ENCODE data around the gene TMC3. TPM values are rescaled to one million over a fixed set of nuclear protein-coding genes. Genes with fewer than 3 reads are reported as not detected.

Gene TMC3
- total and polyA plus RNA-seq, 2 experiments from 2014 or later: 0.43 TPM; not detected in 1

DNA sequence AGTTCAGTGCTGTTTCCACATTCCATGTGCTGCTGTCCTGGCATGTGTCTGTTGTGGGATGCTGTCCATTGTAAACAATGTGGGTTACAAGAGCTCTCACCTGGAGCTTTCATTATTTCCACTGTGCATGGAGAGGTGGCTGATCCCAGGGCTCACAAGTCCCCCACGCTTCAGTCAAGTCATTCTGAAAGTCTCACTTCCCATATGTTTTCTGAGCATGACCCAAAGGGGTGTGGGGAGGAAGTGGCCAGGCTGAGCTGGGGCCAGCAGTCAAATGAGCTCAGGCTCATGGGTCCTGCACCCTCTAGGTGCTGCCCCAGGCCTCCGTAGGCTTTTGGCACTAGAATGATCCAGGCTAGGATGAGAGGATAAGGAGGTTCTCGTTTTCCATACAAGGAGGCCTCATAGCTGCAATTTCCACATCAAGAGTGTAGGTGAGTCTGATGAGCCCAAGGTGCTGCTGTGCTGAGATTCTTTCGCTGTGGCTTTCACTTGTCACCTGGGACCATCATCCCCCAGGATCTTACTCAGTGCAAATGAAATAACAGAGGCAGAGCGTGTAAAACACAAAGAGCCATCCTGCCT, 72.1 kb downstream of the TMC3 start:
- Histone ChIP-seq H3K4me1 (ENCODE audit: insufficient read depth) (no peaks in the 10 kb centered on the region), H4K20me1 (ENCODE audit: insufficient read depth, poor library complexity, severe bottlenecking) (no peaks in the 10 kb centered on the region), H2AFZ (no peak overlapping the region), H3K79me2 (no peaks in the 10 kb centered on the region), H3K36me3 (replicated peaks; ENCODE audit: insufficient read depth, low read depth) (no peaks in the 10 kb centered on the region), H3K9me3 (ENCODE audit: low read depth) (no peaks in the 10 kb centered on the region), H3K9me2 (replicated peaks; ENCODE audit: insufficient read depth) (no peaks in the 10 kb centered on the region), H3K27me3 (no peaks in the 10 kb centered on the region), H3K4me2 (no peak overlapping the region), H3K27ac (no peak overlapping the region), H3K4me3 (no peak overlapping the region)
- 88% methylated on average over 5 of the region's 5 CpGs for WGBS (ENCODE audit: low lambda C conversion rate, missing lambda C conversion rate)
- DNase-seq (ENCODE audit: low spot score): no peak
- TF ChIP-seq, protein P1, sequence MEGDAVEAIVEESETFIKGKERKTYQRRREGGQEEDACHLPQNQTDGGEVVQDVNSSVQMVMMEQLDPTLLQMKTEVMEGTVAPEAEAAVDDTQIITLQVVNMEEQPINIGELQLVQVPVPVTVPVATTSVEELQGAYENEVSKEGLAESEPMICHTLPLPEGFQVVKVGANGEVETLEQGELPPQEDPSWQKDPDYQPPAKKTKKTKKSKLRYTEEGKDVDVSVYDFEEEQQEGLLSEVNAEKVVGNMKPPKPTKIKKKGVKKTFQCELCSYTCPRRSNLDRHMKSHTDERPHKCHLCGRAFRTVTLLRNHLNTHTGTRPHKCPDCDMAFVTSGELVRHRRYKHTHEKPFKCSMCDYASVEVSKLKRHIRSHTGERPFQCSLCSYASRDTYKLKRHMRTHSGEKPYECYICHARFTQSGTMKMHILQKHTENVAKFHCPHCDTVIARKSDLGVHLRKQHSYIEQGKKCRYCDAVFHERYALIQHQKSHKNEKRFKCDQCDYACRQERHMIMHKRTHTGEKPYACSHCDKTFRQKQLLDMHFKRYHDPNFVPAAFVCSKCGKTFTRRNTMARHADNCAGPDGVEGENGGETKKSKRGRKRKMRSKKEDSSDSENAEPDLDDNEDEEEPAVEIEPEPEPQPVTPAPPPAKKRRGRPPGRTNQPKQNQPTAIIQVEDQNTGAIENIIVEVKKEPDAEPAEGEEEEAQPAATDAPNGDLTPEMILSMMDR (IDR thresholded peaks at IDR 0.05; ENCODE audit: poor library complexity): no peak
- TF ChIP-seq EZH2phosphoT487 (IDR thresholded peaks at IDR 0.05; ENCODE audit: low read depth, severe bottlenecking, unreplicated experiment): no peak

DNA sequence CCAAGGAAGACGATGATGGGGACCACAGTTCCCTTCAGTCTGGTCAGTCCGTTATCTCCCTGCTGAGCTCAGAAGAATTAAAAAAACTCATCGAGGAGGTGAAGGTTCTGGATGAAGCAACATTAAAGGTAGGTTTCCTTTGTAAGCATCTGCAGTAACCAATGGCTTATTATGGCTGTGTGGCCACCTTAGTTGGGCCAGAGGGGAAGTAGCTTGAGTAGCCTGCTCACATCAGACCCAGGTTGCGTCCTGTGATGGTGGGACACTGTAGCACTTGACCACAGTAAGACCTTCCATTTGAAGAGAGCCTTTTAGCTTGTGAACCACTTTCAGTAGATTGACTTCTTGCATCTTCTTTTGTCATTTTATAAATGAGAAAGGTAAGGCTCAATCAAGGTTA, 72.6 kb downstream of the TMC3 start:
- TF ChIP-seq EZH2 (IDR thresholded peaks at IDR 0.05; ENCODE audit: borderline replicate concordance) (no peak), EZH2phosphoT487 (IDR thresholded peaks at IDR 0.05; ENCODE audit: low read depth, severe bottlenecking, unreplicated experiment) (no peak)
- TF ChIP-seq, protein P1 (IDR thresholded peaks at IDR 0.05; ENCODE audit: poor library complexity): no peak
- Histone ChIP-seq H3K4me2 (no peak overlapping the region), H3K4me3 (no peak overlapping the region), H4K20me1 (ENCODE audit: insufficient read depth, poor library complexity, severe bottlenecking) (no peaks in the 10 kb centered on the region), H3K79me2 (no peaks in the 10 kb centered on the region), H3K9me3 (ENCODE audit: low read depth) (no peaks in the 10 kb centered on the region), H3K27ac (no peak overlapping the region), H2AFZ (no peak overlapping the region), H3K9me2 (replicated peaks; ENCODE audit: insufficient read depth) (no peaks in the 10 kb centered on the region), H3K4me1 (ENCODE audit: insufficient read depth) (no peaks in the 10 kb centered on the region), H3K36me3 (replicated peaks; ENCODE audit: insufficient read depth, low read depth) (no peaks in the 10 kb centered on the region), H3K27me3 (no peaks in the 10 kb centered on the region)
- DNase-seq (ENCODE audit: low spot score): no peak
- 94% methylated on average over 4 of the region's 4 CpGs for WGBS (ENCODE audit: low lambda C conversion rate, missing lambda C conversion rate)

DNA sequence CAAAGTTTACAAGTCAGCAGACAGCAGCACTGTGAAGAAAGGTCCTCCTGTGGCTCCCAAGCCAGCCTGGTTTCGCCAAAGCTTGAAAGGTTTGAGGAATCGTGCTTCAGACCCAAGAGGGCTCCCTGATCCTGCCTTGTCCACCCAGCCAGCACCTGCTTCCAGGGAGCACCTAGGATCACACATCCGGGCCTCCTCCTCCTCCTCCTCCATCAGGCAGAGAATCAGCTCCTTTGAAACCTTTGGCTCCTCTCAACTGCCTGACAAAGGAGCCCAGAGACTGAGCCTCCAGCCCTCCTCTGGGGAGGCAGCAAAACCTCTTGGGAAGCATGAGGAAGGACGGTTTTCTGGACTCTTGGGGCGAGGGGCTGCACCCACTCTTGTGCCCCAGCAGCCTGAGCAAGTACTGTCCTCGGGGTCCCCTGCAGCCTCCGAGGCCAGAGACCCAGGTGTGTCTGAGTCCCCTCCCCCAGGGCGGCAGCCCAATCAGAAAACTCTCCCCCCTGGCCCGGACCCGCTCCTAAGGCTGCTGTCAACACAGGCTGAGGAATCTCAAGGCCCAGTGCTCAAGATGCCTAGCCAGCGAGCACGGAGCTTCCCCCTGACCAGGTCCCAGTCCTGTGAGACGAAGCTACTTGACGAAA, 74.3 kb downstream of the TMC3 start:
- H3K27ac ChIP-seq: no peak overlapping the region
- no peak overlapping the region for H3K4me2 ChIP-seq
- H3K27me3 ChIP-seq: no peaks in the 10 kb centered on the region
- 90% methylated on average over 14 of the region's 14 CpGs for WGBS (ENCODE audit: low lambda C conversion rate, missing lambda C conversion rate)
- no peaks in the 10 kb centered on the region for H4K20me1 ChIP-seq (ENCODE audit: insufficient read depth, poor library complexity, severe bottlenecking)
- no peak for DNase-seq (ENCODE audit: low spot score)
- no peak overlapping the region for H2AFZ ChIP-seq
- H3K4me1 ChIP-seq (ENCODE audit: insufficient read depth): no peaks in the 10 kb centered on the region
- no peak for TF ChIP-seq EZH2phosphoT487 (IDR thresholded peaks at IDR 0.05; ENCODE audit: low read depth, severe bottlenecking, unreplicated experiment)
- H3K9me2 ChIP-seq (replicated peaks; ENCODE audit: insufficient read depth): no peaks in the 10 kb centered on the region
- H3K36me3 ChIP-seq (replicated peaks; ENCODE audit: insufficient read depth, low read depth): no peaks in the 10 kb centered on the region
- no peak overlapping the region for H3K4me3 ChIP-seq
- no peaks in the 10 kb centered on the region for H3K79me2 ChIP-seq
- H3K9me3 ChIP-seq (ENCODE audit: low read depth): no peaks in the 10 kb centered on the region

DNA sequence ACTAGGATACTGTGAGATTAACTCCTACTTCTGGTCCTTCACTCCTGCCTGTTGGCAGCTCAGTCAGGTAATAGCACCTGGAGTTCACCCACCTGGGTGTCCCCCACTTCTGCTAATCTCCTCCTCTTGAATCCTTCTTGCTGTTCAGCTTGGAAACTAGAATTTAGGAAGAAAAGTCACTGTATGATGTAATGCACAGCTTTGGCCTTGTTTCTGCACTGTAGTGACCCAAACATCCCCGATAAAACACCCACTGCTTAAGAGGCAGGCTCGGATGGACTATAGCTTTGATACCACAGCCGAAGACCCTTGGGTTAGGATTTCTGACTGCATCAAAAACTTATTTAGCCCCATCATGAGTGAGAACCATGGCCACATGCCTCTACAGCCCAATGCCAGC, 74.9 kb downstream of the TMC3 start:
- no peak overlapping the region for H3K27ac ChIP-seq
- H3K4me1 ChIP-seq (ENCODE audit: insufficient read depth): no peaks in the 10 kb centered on the region
- 95% methylated on average over 3 of the region's 3 CpGs for WGBS (ENCODE audit: low lambda C conversion rate, missing lambda C conversion rate)
- H2AFZ ChIP-seq: no peak overlapping the region
- H3K27me3 ChIP-seq: no peaks in the 10 kb centered on the region
- H3K36me3 ChIP-seq (replicated peaks; ENCODE audit: insufficient read depth, low read depth): no peaks in the 10 kb centered on the region
- no peaks in the 10 kb centered on the region for H3K79me2 ChIP-seq
- TF ChIP-seq EZH2 (IDR thresholded peaks at IDR 0.05; ENCODE audit: borderline replicate concordance) (no peak), EZH2phosphoT487 (IDR thresholded peaks at IDR 0.05; ENCODE audit: low read depth, severe bottlenecking, unreplicated experiment) (no peak)
- TF ChIP-seq, protein P1 (IDR thresholded peaks at IDR 0.05; ENCODE audit: poor library complexity): no peak
- H3K4me2 ChIP-seq: no peak overlapping the region
- no peaks in the 10 kb centered on the region for H3K9me3 ChIP-seq (ENCODE audit: low read depth)
- no peaks in the 10 kb centered on the region for H3K9me2 ChIP-seq (replicated peaks; ENCODE audit: insufficient read depth)
- H3K4me3 ChIP-seq: no peak overlapping the region
- DNase-seq (ENCODE audit: low spot score): no peak
- H4K20me1 ChIP-seq (ENCODE audit: insufficient read depth, poor library complexity, severe bottlenecking): no peaks in the 10 kb centered on the region

Measured in hepatocyte (in vitro differentiated cells).